GM12878 (cell line): ENCODE measurements around the gene SPAG16. TPM values are rescaled to one million over a fixed set of nuclear protein-coding genes. Genes with fewer than 3 reads are reported as not detected.

Experiments
- ATAC-seq: fragments of 200-7000 bp; cut with Tn5 transposase; 3 replicates; pipeline ENCODE4 v1.9.1; 2020; ENCODE audit warnings: mild to moderate bottlenecking, moderate library complexity
- BruUV-seq: library from RNA; stranded (reverse); fragments of 400-500 nt; replicated peaks from 2 replicates; lab custom pipeline; 2021; lab: Mats Ljungman, UMichigan
- CTCF ChIA-PET: fragments of 300-600 bp; sonication (Branson Sonifier 250); formaldehyde crosslinking; extraction: SDS; loops from one replicate; lab custom pipeline; 2021; ENCODE audit warnings: inconsistent platforms; lab: Yijun Ruan, JAX
- POLR2A ChIA-PET: fragments of 350-600 bp; formaldehyde crosslinking; extraction: SDS; loops from one replicate; lab custom pipeline; 2021; ENCODE audit warnings: inconsistent platforms; lab: Charles Lee
- RAD21 ChIA-PET: fragments of 300-600 bp; sonication (Branson Sonifier 250); formaldehyde crosslinking; loops from one replicate; lab custom pipeline; 2023; ENCODE audit warnings: antibody characterized with exemption; ENCODE audit not compliant: unreplicated experiment; lab: Charles Lee
- SMC1A ChIA-PET: fragments of 300-600 bp; sonication (Branson Sonifier 250); formaldehyde crosslinking; loops from one replicate; lab custom pipeline; 2023; ENCODE audit not compliant: unreplicated experiment, uncharacterized antibody; lab: Charles Lee
- DNase-seq: peaks from one replicate; pipeline ENCODE4 v3.0.0-alpha.2; 2011; ENCODE audit warnings: low read depth, low spot score
- FAIRE-seq: peaks from 3 replicates; lab custom pipeline; 2011; peaks lifted over from hg19 to GRCh38; lab: Jason Lieb, UNC
- H2AFZ ChIP-seq: 2 replicates; pipeline ENCODE4 v1.6.0; 2011; ENCODE audit warnings: low read depth, low read length, control low read depth; ENCODE audit not compliant: control insufficient read depth
- H3K27ac ChIP-seq: 2 replicates; pipeline ENCODE4 v1.5.1; 2011; ENCODE audit warnings: control low read depth; ENCODE audit not compliant: control insufficient read depth, insufficient read depth
- H3K27me3 ChIP-seq, 2 experiments: replicated peaks in 1 of 2; 2 replicates each; pipeline versions ENCODE4 v1.6.0 to v1.6.1; 2011; ENCODE audit warnings: low read length in 1 of 2; ENCODE audit not compliant: control insufficient read depth in 2 of 2, insufficient read depth in 2 of 2
- H3K36me3 ChIP-seq, 2 experiments: 2 replicates each; pipeline ENCODE4 v1.5.1; 2011; ENCODE audit warnings: low read length in 1 of 2; ENCODE audit not compliant: control insufficient read depth in 2 of 2, insufficient read depth in 2 of 2
- H3K4me1 ChIP-seq: 2 replicates; pipeline ENCODE4 v1.6.1; 2011; ENCODE audit warnings: mild to moderate bottlenecking, low read length, moderate library complexity, mixed read lengths; ENCODE audit not compliant: control insufficient read depth, insufficient read depth
- H3K4me2 ChIP-seq: 2 replicates; pipeline ENCODE4 v1.6.0; 2011; ENCODE audit warnings: control low read depth; ENCODE audit not compliant: control insufficient read depth, insufficient read depth
- H3K4me3 ChIP-seq: fragments of 200-600 bp; sonication (generic); 2 replicates; pipeline ENCODE4 v1.5.1; 2016
- H3K79me2 ChIP-seq: 2 replicates; pipeline ENCODE4 v1.6.0; 2011; ENCODE audit warnings: low read length; ENCODE audit not compliant: control insufficient read depth, insufficient read depth
- H3K9ac ChIP-seq: 2 replicates; pipeline ENCODE4 v1.8.0; 2011; ENCODE audit warnings: low read length, control low read depth, mixed read lengths; ENCODE audit not compliant: control insufficient read depth, insufficient read depth
- H3K9me3 ChIP-seq: replicated peaks from 3 replicates; pipeline ENCODE4 v1.5.1; 2011; ENCODE audit warnings: mild to moderate bottlenecking, low read length; ENCODE audit not compliant: control insufficient read depth, insufficient read depth
- H4K20me1 ChIP-seq: 2 replicates; pipeline ENCODE4 v1.6.0; 2011; ENCODE audit not compliant: control insufficient read depth, insufficient read depth
- ETV6 ChIP-seq, 2 experiments: fragments of 450-650 bp in 1 of 2; IDR thresholded peaks in 1 of 2; conservative IDR thresholded peaks in 1 of 2; 2 replicates each; pipeline ENCODE4 v1.6.1; 2014; ENCODE audit warnings: antibody characterized with exemption in 1 of 2, borderline replicate concordance in 1 of 2, low read depth in 1 of 2, mild to moderate bottlenecking in 1 of 2, moderate library complexity in 1 of 2
- HDAC2 ChIP-seq: fragments of 200-600 bp; sonication (generic); IDR thresholded peaks from 2 replicates; pipeline ENCODE4 v1.6.1; 2017
- MLLT1 ChIP-seq: fragments of 450-650 bp; IDR thresholded peaks from 2 replicates; pipeline ENCODE4 v1.6.1; 2016; ENCODE audit warnings: mild to moderate bottlenecking
- TBL1XR1 ChIP-seq: IDR thresholded peaks from 2 replicates; pipeline ENCODE4 v1.6.1; 2012; ENCODE audit warnings: low read depth, low read length, improper control_type of control experiment
- TCF3 ChIP-seq: IDR thresholded peaks from 2 replicates; pipeline ENCODE4 v1.6.1; 2012; ENCODE audit warnings: low read depth, mild to moderate bottlenecking, low read length, borderline replicate concordance; ENCODE audit not compliant: insufficient read depth
- ZBTB11 ChIP-seq: fragments of 450-650 bp; formaldehyde crosslinking; IDR thresholded peaks from 2 replicates; pipeline ENCODE4 v1.5.0; 2022; ENCODE audit warnings: mild to moderate bottlenecking, missing genetic modification characterization
- ZNF217 ChIP-seq: fragments of 450-650 bp; IDR thresholded peaks from 2 replicates; pipeline ENCODE4 v1.6.1; 2017; ENCODE audit warnings: antibody characterized with exemption, mild to moderate bottlenecking
- WGBS: methylation state at CpG from one replicate; pipeline ENCODE4 v1.1.6; 2016; ENCODE audit warnings: low lambda C conversion rate; ENCODE audit not compliant: insufficient replicate concordance, insufficient coverage; ENCODE audit errors: missing lambda C conversion rate; 5-methylcytosine and 5-hydroxymethylcytosine counted together
- in situ Hi-C: fragments of 300-500 bp; cut with MboI; formaldehyde crosslinking; loops from 9 replicates; pipeline ENCODE4 v1.14.3; 2018; ENCODE audit warnings: mixed read lengths
- intact Hi-C: fragments of 100-400 bp; cut with micrococcal nuclease; formaldehyde crosslinking; loops from one replicate; pipeline ENCODE4 v1.14.2; 2022; ENCODE audit not compliant: unreplicated experiment
- polyA plus RNA-seq, 11 experiments: library from polyadenylated mRNA; depleted of rRNA in 4 of 11; unstranded in 6 of 11; stranded (reverse) in 5 of 11; fragments of >200 nt; fragmentation: Nextera tagmentation in 4 of 11; fragmentation: Illumina TruSeq in 1 of 11; extraction: Ambion mirVana in 4 of 11; extraction: Trizol in 1 of 11; gene quantifications; 1 replicate in 1 of 11; 2 replicates in 10 of 11; pipeline versions ENCODE4 v1.2.1 to v1.2.3, GENCODE V29; 2011 to 2016; ENCODE audit warnings: inconsistent platforms in 2 of 11, missing spikeins in 2 of 11, low read depth in 1 of 11
- total RNA-seq, 4 experiments: library from RNA; depleted of rRNA in 3 of 4; stranded (reverse); fragments of >200 nt in 3 of 4; fragmentation: Illumina TruSeq in 1 of 4; extraction: Trizol in 1 of 4; gene quantifications; 2 replicates each; pipeline versions ENCODE4 v1.2.1 to v1.2.3, GENCODE V29; 2013 to 2021
- TF ChIP-seq, protein P1 (sequence below): fragments of 450-650 bp; formaldehyde crosslinking; IDR thresholded peaks from 2 replicates; pipeline ENCODE4 v1.4.0; 2020; ENCODE audit warnings: mild to moderate bottlenecking, moderate library complexity
- TF ChIP-seq, protein P2 (sequence below): fragments of 450-650 bp; conservative IDR thresholded peaks from 2 replicates; pipeline ENCODE4 v1.6.1; 2017; ENCODE audit warnings: mild to moderate bottlenecking, moderate library complexity
- TF ChIP-seq, protein P3 (sequence below): fragments of 450-650 bp; IDR thresholded peaks from 2 replicates; pipeline ENCODE4 v1.6.1; 2018; ENCODE audit warnings: borderline replicate concordance, mild to moderate bottlenecking; ENCODE audit not compliant: partially characterized antibody

SPAG16 gene
- total and polyA plus RNA-seq, 10 of the 15 experiments (the other 5 are each of a cell fraction or from before 2014, with no cell fraction given) = 6.0 to 25.0 (median 15.2) TPM

- Histone ChIP-seq H3K4me2 (no peak overlapping the region), H2AFZ (no peak overlapping the region), H4K20me1 (no peaks in the 10 kb centered on the region), H3K79me2 (no peaks in the 10 kb centered on the region), H3K36me3 (no peaks in the 10 kb centered on the region), H3K9ac (no peak overlapping the region), H3K4me1 (no peaks in the 10 kb centered on the region), H3K27me3 (no peaks in the 10 kb centered on the region), H3K9me3 (no peaks in the 10 kb centered on the region), H3K4me3 (no peak overlapping the region), H3K27ac (no peak overlapping the region)
- SMC1A ChIA-PET = interaction anchor here (0.6 to 1.7 kb wide), 3 partner anchors 10 to 14 kb away, joined by 3 to 6 read pairs (median 3); no protein-coding TSS in a partner anchor
- DNase-seq (no peak), FAIRE-seq (no peak), ATAC-seq (peak; percentile 33; the same call in 2 of the 3 replicates)
- CTCF ChIA-PET = no interaction called here
- intact Hi-C loops = no loop called here
- 0% methylated on average over 1 of the region's 1 CpG for WGBS
- POLR2A ChIA-PET = no interaction called here
- RAD21 ChIA-PET = no interaction called here
- in situ Hi-C loops = no loop called here
- BruUV-seq = no TSS peak
- TF ChIP-seq, protein P1, sequence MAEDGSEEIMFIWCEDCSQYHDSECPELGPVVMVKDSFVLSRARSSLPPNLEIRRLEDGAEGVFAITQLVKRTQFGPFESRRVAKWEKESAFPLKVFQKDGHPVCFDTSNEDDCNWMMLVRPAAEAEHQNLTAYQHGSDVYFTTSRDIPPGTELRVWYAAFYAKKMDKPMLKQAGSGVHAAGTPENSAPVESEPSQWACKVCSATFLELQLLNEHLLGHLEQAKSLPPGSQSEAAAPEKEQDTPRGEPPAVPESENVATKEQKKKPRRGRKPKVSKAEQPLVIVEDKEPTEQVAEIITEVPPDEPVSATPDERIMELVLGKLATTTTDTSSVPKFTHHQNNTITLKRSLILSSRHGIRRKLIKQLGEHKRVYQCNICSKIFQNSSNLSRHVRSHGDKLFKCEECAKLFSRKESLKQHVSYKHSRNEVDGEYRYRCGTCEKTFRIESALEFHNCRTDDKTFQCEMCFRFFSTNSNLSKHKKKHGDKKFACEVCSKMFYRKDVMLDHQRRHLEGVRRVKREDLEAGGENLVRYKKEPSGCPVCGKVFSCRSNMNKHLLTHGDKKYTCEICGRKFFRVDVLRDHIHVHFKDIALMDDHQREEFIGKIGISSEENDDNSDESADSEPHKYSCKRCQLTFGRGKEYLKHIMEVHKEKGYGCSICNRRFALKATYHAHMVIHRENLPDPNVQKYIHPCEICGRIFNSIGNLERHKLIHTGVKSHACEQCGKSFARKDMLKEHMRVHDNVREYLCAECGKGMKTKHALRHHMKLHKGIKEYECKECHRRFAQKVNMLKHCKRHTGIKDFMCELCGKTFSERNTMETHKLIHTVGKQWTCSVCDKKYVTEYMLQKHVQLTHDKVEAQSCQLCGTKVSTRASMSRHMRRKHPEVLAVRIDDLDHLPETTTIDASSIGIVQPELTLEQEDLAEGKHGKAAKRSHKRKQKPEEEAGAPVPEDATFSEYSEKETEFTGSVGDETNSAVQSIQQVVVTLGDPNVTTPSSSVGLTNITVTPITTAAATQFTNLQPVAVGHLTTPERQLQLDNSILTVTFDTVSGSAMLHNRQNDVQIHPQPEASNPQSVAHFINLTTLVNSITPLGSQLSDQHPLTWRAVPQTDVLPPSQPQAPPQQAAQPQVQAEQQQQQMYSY = no peak
- TF ChIP-seq TCF3 (no peak), HDAC2 (no peak), ZNF217 (no peak), ZBTB11 (CRISPR knock-in tag) (no peak), TBL1XR1 (no peak), MLLT1 (no peak), ETV6 (conservative IDR thresholded peaks at IDR 0.05 in 1 of 2, IDR thresholded peaks at IDR 0.05 in 1 of 2; ENCODE audit: borderline replicate concordance in 1 of 2, low read depth in 1 of 2) (no peak)
- TF ChIP-seq, protein P2, sequence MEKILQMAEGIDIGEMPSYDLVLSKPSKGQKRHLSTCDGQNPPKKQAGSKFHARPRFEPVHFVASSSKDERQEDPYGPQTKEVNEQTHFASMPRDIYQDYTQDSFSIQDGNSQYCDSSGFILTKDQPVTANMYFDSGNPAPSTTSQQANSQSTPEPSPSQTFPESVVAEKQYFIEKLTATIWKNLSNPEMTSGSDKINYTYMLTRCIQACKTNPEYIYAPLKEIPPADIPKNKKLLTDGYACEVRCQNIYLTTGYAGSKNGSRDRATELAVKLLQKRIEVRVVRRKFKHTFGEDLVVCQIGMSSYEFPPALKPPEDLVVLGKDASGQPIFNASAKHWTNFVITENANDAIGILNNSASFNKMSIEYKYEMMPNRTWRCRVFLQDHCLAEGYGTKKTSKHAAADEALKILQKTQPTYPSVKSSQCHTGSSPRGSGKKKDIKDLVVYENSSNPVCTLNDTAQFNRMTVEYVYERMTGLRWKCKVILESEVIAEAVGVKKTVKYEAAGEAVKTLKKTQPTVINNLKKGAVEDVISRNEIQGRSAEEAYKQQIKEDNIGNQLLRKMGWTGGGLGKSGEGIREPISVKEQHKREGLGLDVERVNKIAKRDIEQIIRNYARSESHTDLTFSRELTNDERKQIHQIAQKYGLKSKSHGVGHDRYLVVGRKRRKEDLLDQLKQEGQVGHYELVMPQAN = no peak
- TF ChIP-seq, protein P3, sequence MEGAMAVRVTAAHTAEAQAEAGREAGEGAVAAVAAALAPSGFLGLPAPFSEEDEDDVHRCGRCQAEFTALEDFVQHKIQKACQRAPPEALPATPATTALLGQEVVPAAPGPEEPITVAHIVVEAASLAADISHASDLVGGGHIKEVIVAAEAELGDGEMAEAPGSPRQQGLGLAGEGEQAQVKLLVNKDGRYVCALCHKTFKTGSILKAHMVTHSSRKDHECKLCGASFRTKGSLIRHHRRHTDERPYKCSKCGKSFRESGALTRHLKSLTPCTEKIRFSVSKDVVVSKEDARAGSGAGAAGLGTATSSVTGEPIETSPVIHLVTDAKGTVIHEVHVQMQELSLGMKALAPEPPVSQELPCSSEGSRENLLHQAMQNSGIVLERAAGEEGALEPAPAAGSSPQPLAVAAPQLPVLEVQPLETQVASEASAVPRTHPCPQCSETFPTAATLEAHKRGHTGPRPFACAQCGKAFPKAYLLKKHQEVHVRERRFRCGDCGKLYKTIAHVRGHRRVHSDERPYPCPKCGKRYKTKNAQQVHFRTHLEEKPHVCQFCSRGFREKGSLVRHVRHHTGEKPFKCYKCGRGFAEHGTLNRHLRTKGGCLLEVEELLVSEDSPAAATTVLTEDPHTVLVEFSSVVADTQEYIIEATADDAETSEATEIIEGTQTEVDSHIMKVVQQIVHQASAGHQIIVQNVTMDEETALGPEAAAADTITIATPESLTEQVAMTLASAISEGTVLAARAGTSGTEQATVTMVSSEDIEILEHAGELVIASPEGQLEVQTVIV = no peak
Measured at GRCh38 chr2:214127571-214127970, 843.3 kb downstream of the SPAG16 start.
